Endothelial cell (in vitro differentiated cells): ENCODE data around the gene ANKS1B. TPM values are rescaled to one million over a fixed set of nuclear protein-coding genes. Genes with fewer than 3 reads are reported as not detected.

Experiments
- DNase-seq: peaks from one replicate; pipeline ENCODE4 v3.0.0; 2021; ENCODE audit warnings: low spot score
- H3K27ac Mint-ChIP-seq: one replicate; pipeline ENCODE4 v1.8.0; 2021; ENCODE audit warnings: mixed read lengths, inconsistent platforms; ENCODE audit not compliant: unreplicated experiment
- H3K27me3 Mint-ChIP-seq: one replicate; pipeline ENCODE4 v1.8.0; 2021; ENCODE audit warnings: mild to moderate bottlenecking, moderate library complexity, mixed read lengths, inconsistent platforms; ENCODE audit not compliant: unreplicated experiment
- H3K36me3 Mint-ChIP-seq: one replicate; pipeline ENCODE4 v1.8.0; 2021; ENCODE audit warnings: mild to moderate bottlenecking, low read depth, mixed read lengths, inconsistent platforms; ENCODE audit not compliant: unreplicated experiment
- H3K4me1 Mint-ChIP-seq: one replicate; pipeline ENCODE4 v1.8.0; 2021; ENCODE audit warnings: mild to moderate bottlenecking, mixed read lengths, inconsistent platforms; ENCODE audit not compliant: unreplicated experiment
- H3K4me3 Mint-ChIP-seq: one replicate; pipeline ENCODE4 v1.8.0; 2021; ENCODE audit warnings: mild to moderate bottlenecking, mixed read lengths, inconsistent platforms; ENCODE audit not compliant: unreplicated experiment
- H3K9me3 Mint-ChIP-seq: one replicate; pipeline ENCODE4 v1.8.0; 2021; ENCODE audit warnings: mixed read lengths, inconsistent platforms; ENCODE audit not compliant: unreplicated experiment
- total RNA-seq: library from RNA; stranded (reverse); fragmentation: NEBNext Ultra II Directional; extraction: Animal tissue kit (Norgen Biotek cat#: 25700); gene quantifications from one replicate; pipeline ENCODE4 v1.2.1, GENCODE V29; 2021; ENCODE audit not compliant: unreplicated experiment
- TF ChIP-seq, protein P1 (sequence below): fragments of 200-600 bp; sonication (generic); IDR thresholded peaks from one replicate; pipeline ENCODE4 v1.5.0; 2021; ENCODE audit warnings: antibody characterized with exemption; ENCODE audit not compliant: unreplicated experiment

The ANKS1B gene
- total RNA-seq, 1 donor from 2014 or later: 2.6 TPM

GRCh38 chr12:99135376-99135775 lies 849.4 kb downstream of the ANKS1B start:
- H3K36me3 Mint-ChIP-seq: no peaks in the 10 kb centered on the region
- H3K4me3 Mint-ChIP-seq: no peak overlapping the region
- no peaks in the 10 kb centered on the region for H3K27me3 Mint-ChIP-seq
- no peaks in the 10 kb centered on the region for H3K9me3 Mint-ChIP-seq
- H3K27ac Mint-ChIP-seq: no peak overlapping the region
- DNase-seq: no peak
- no peaks in the 10 kb centered on the region for H3K4me1 Mint-ChIP-seq
- TF ChIP-seq, protein P1, sequence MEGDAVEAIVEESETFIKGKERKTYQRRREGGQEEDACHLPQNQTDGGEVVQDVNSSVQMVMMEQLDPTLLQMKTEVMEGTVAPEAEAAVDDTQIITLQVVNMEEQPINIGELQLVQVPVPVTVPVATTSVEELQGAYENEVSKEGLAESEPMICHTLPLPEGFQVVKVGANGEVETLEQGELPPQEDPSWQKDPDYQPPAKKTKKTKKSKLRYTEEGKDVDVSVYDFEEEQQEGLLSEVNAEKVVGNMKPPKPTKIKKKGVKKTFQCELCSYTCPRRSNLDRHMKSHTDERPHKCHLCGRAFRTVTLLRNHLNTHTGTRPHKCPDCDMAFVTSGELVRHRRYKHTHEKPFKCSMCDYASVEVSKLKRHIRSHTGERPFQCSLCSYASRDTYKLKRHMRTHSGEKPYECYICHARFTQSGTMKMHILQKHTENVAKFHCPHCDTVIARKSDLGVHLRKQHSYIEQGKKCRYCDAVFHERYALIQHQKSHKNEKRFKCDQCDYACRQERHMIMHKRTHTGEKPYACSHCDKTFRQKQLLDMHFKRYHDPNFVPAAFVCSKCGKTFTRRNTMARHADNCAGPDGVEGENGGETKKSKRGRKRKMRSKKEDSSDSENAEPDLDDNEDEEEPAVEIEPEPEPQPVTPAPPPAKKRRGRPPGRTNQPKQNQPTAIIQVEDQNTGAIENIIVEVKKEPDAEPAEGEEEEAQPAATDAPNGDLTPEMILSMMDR: no peak

DNA sequence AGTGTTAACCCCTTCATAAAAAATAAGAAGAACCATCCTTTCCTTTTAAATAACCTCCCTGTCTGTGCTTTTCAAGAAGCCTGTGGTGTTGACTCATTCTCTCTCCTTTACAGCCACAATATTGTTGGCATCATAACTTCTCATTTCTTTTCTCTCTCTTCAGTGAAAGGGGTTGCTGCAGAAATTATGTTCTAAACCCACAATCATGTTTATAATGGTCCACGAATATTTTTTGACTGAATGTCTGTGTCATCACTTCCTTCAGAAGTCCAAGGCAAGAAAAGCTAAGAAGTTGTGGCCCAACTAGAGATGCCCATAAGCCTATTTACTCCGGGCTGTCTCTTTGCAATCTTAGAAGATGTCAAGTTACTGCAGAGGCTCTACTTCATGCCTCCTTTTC lies 851.3 kb downstream of the ANKS1B start:
- Mint-ChIP-seq H3K9me3 (no peaks in the 10 kb centered on the region), H3K4me3 (no peak overlapping the region), H3K27ac (no peak overlapping the region), H3K36me3 (no peaks in the 10 kb centered on the region), H3K4me1 (no peaks in the 10 kb centered on the region), H3K27me3 (no peaks in the 10 kb centered on the region)
- TF ChIP-seq, protein P1: no peak
- DNase-seq: no peak

- H3K27ac Mint-ChIP-seq: no peak overlapping the region
- no peak overlapping the region for H3K4me3 Mint-ChIP-seq
- no peaks in the 10 kb centered on the region for H3K36me3 Mint-ChIP-seq
- no peaks in the 10 kb centered on the region for H3K27me3 Mint-ChIP-seq
- no peaks in the 10 kb centered on the region for H3K4me1 Mint-ChIP-seq
- H3K9me3 Mint-ChIP-seq: no peaks in the 10 kb centered on the region
- TF ChIP-seq, protein P1: no peak
- peak; percentile 4 for DNase-seq
These were observed 853.0 kb downstream of the ANKS1B start for GRCh38 chr12:99131751-99132199.

DNA sequence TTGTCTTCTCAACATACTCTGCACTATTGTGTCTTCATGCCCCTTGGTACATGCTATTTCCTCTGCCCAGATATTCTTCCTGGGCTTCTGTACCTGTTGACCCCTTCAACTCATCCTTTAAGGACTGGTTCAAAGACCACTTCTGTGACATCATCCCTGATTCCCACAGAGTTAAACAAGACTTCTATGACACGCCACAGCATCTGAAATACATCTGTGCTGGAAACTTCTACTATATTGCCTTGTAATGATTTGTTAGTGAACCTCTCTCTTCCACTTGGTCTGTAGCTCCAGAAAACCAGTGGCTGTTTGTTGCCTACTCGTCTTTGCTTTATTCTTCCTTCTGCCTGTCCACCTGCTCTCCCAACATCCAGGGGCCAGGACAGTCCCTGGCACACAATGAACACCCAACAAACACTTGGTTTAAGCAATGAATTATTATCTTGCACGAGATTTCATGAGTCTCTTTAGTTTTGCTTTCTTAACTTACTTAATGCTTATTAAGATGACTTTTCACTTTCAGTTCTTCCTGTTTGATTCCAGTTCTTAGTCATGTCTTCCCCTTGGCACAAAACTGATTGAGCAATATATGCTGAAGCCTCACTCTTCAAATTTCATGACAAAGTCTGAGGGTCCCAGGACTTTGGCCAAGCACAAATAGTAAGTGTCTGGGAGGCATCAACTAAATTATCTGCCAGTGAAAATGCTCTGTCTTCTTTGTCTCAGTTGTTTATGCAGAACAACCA lies 853.8 kb downstream of the ANKS1B start:
- no peak for DNase-seq
- Mint-ChIP-seq H3K27ac (no peak overlapping the region), H3K4me3 (no peak overlapping the region), H3K4me1 (no peaks in the 10 kb centered on the region), H3K9me3 (no peaks in the 10 kb centered on the region), H3K27me3 (no peaks in the 10 kb centered on the region), H3K36me3 (no peaks in the 10 kb centered on the region)
- TF ChIP-seq, protein P1: no peak

GRCh38 chr12:99128246-99128802 lies 856.4 kb downstream of the ANKS1B start:
- H3K4me1 Mint-ChIP-seq: no peaks in the 10 kb centered on the region
- no peaks in the 10 kb centered on the region for H3K36me3 Mint-ChIP-seq

More at GRCh38 chr12:99128246-99128802, 856.4 kb downstream of the ANKS1B start:
- H3K4me3 Mint-ChIP-seq: no peak overlapping the region
- H3K27me3 Mint-ChIP-seq: no peaks in the 10 kb centered on the region
- TF ChIP-seq, protein P1: no peak
- H3K27ac Mint-ChIP-seq: no peak overlapping the region
- no peak for DNase-seq
- no peaks in the 10 kb centered on the region for H3K9me3 Mint-ChIP-seq
